HPDE6-E6E7 (cell line): Measurements from ENCODE around the gene NDUFV1.

ENCODE experiments used
- DNase-seq: peaks from one replicate; pipeline ENCODE4 v3.0.0; 2011; ENCODE audit warnings: missing footprints; ENCODE audit errors: extremely low spot score

The NDUFV1 gene

GRCh38 chr11:67640021-67640757 is 33.5 kb downstream of the NDUFV1 start:
- peak; percentile 40 for DNase-seq

- no peak for DNase-seq
Measured at GRCh38 chr11:67640758-67641337, 34.1 kb downstream of the NDUFV1 start.

GRCh38 chr11:67641338-67642172 is 34.8 kb downstream of the NDUFV1 start:
- DNase-seq, result no peak

GRCh38 chr11:67642173-67643120 is 35.7 kb downstream of the NDUFV1 start:
- no peak for DNase-seq

GRCh38 chr11:67644042-67644441 is 37.3 kb downstream of the NDUFV1 start:
- DNase-seq, result peak; percentile 35

GRCh38 chr11:67644472-67645418 is 38.0 kb downstream of the NDUFV1 start:
- DNase-seq, result no peak

GRCh38 chr11:67645521-67646461 is 39.1 kb downstream of the NDUFV1 start:
- no peak for DNase-seq

- DNase-seq, result no peak
Measured at GRCh38 chr11:67646535-67647336, 40.0 kb downstream of the NDUFV1 start.

GRCh38 chr11:67647471-67647870 is 40.7 kb downstream of the NDUFV1 start:
- DNase-seq, result no peak

- no peak for DNase-seq
Measured at GRCh38 chr11:67648140-67648795, 41.5 kb downstream of the NDUFV1 start.

- DNase-seq, result no peak
Measured at GRCh38 chr11:67648796-67649613, 42.3 kb downstream of the NDUFV1 start.

- DNase-seq, result no peak
Measured at GRCh38 chr11:67649634-67650510, 43.1 kb downstream of the NDUFV1 start.

- no peak for DNase-seq
Measured at GRCh38 chr11:67651976-67652781, 45.4 kb downstream of the NDUFV1 start.

GRCh38 chr11:67652965-67653845 is 46.5 kb downstream of the NDUFV1 start:
- no peak for DNase-seq
